Posterior vena cava (tissue), 2 donors: ENCODE results near the gene LSMEM2. TPM values are rescaled to one million over a fixed set of nuclear protein-coding genes. Genes with fewer than 3 reads are reported as not detected.
"Not testable (repeated sequence)": the region's sequence is repeated elsewhere in the genome, so short reads cannot be mapped to it uniquely, and the experiment has no call there.

Source experiments
- DNase-seq: peaks from one replicate; pipeline ENCODE4 v3.0.0-alpha.2; 2020; ENCODE audit warnings: low spot score
- intact Hi-C, 2 donors: fragments of 100-400 bp; cut with DNase I; formaldehyde crosslinking; loops; one replicate each; pipeline versions ENCODE4 v1.14.1 to v1.14.2; 2022 to 2023
- total RNA-seq, 2 donors: library from RNA; stranded (reverse); fragmentation: NEBNext Ultra II Directional; extraction: Animal tissue kit (Norgen Biotek cat#: 25700); gene quantifications; one replicate each; pipeline ENCODE4 v1.2.1, GENCODE V29; 2021
- donor health status: DM: yes; HTN: yes; CAD: no.
- donor health status: DM: yes; HTN: yes; CAD: no.

LSMEM2 gene
- total RNA-seq, 2 donors from 2014 or later: 0.37 TPM; not detected in 1

- intact Hi-C loops: loop anchor here (2.0 to 5.0 kb wide), 3 partner anchors 46 to 1536 kb away; no protein-coding TSS in a partner anchor
- no peak for DNase-seq
These were observed 5.2 kb upstream of the LSMEM2 start for GRCh38 chr3:50273689-50274065.

GRCh38 chr3:50274371-50275104 lies 4.3 kb upstream of the LSMEM2 start:
- intact Hi-C loops: loop anchor here (5.0 kb wide), 4 partner anchors 47 to 1537 kb away; partner anchors contain the start of gene GNAT1 (in 1 of the 2)
- no peak for DNase-seq

GRCh38 chr3:50275141-50275995 lies 3.5 kb upstream of the LSMEM2 start:
- intact Hi-C loops: loop anchor here in 1 of 2 donors (5.0 kb wide), 2 partner anchors 83 to 1008 kb away; partner anchors contain the start of gene GNAT1
- DNase-seq: no peak

GRCh38 chr3:50275996-50276761 lies 2.7 kb upstream of the LSMEM2 start:
- intact Hi-C loops: loop anchor here in 1 of 2 donors (5.0 kb wide), 2 partner anchors 84 to 1009 kb away; partner anchors contain the start of gene GNAT1
- no peak for DNase-seq

- intact Hi-C loops: loop anchor here in 1 of 2 donors (5.0 kb wide), 2 partner anchors 84 to 1009 kb away; partner anchors contain the start of gene GNAT1
- no peak for DNase-seq
These were observed 2.2 kb upstream of the LSMEM2 start for GRCh38 chr3:50276762-50277101.

GRCh38 chr3:50278123-50278879 lies 586 bp upstream of the LSMEM2 start:
- intact Hi-C loops: loop anchor here in 1 of 2 donors (5.0 kb wide), 2 partner anchors 86 to 1011 kb away; partner anchors contain the start of gene GNAT1

GRCh38 chr3:50279255-50280016 lies 549 bp downstream of the LSMEM2 start:
- intact Hi-C loops: loop anchor here in 1 of 2 donors (5.0 kb wide), 2 partner anchors 87 to 1012 kb away; partner anchors contain the start of gene GNAT1
- DNase-seq: no peak

More at GRCh38 chr3:50278123-50278879, 586 bp upstream of the LSMEM2 start:
- DNase-seq: no peak

- intact Hi-C loops: not testable (repeated sequence)
These were observed 5.2 kb downstream of the LSMEM2 start for GRCh38 chr3:50284121-50284520.

GRCh38 chr3:50286322-50287227 lies 7.7 kb downstream of the LSMEM2 start:
- no peak for DNase-seq
- intact Hi-C loops: no loop called here

More at GRCh38 chr3:50284121-50284520, 5.2 kb downstream of the LSMEM2 start:
- DNase-seq: not testable (repeated sequence)

GRCh38 chr3:50287262-50287661 lies 8.4 kb downstream of the LSMEM2 start:
- DNase-seq: no peak
- intact Hi-C loops: no loop called here

GRCh38 chr3:50288387-50289007 lies 9.6 kb downstream of the LSMEM2 start:
- intact Hi-C loops: no loop called here
- no peak for DNase-seq

- intact Hi-C loops: no loop called here
- no peak for DNase-seq
These were observed 10.2 kb downstream of the LSMEM2 start for GRCh38 chr3:50289130-50289529.

GRCh38 chr3:50290161-50290641 lies 11.3 kb downstream of the LSMEM2 start:
- intact Hi-C loops: no loop called here
- DNase-seq: no peak

GRCh38 chr3:50292159-50293078 lies 13.5 kb downstream of the LSMEM2 start, which contains the start of gene IFRD2:
TSS of gene IFRD2 (minus strand) at chr3:50292429. CDS start at chr3:50292274, 155 bp downstream.
- DNase-seq: peak; percentile 100
- intact Hi-C loops: no loop called here
